Activated naive CD4-positive, alpha-beta T cell treated with anti-CD3 and anti-CD28 coated beads, Interleukin-2, amount 50 U/mL, for 16 hours (primary cell): ENCODE measurements around the gene TIGD3.

Source experiments
- DNase-seq: peaks from one replicate; pipeline ENCODE4 v3.0.0-alpha.2; 2020

TIGD3 gene, protein sequence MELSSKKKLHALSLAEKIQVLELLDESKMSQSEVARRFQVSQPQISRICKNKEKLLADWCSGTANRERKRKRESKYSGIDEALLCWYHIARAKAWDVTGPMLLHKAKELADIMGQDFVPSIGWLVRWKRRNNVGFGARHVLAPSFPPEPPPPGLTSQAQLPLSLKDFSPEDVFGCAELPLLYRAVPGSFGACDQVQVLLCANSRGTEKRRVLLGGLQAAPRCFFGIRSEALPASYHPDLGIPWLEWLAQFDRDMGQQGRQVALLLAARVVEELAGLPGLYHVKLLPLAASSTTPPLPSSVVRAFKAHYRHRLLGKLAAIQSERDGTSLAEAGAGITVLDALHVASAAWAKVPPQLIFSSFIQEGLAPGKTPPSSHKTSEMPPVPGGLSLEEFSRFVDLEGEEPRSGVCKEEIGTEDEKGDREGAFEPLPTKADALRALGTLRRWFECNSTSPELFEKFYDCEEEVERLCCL

GRCh38 chr11:65354265-65355012 lies at the start of gene TIGD3:
TSS of gene TIGD3 (plus strand) at chr11:65354751. CDS start at chr11:65355809, 1,058 bp downstream.
- DNase-seq: peak; percentile 97

DNA sequence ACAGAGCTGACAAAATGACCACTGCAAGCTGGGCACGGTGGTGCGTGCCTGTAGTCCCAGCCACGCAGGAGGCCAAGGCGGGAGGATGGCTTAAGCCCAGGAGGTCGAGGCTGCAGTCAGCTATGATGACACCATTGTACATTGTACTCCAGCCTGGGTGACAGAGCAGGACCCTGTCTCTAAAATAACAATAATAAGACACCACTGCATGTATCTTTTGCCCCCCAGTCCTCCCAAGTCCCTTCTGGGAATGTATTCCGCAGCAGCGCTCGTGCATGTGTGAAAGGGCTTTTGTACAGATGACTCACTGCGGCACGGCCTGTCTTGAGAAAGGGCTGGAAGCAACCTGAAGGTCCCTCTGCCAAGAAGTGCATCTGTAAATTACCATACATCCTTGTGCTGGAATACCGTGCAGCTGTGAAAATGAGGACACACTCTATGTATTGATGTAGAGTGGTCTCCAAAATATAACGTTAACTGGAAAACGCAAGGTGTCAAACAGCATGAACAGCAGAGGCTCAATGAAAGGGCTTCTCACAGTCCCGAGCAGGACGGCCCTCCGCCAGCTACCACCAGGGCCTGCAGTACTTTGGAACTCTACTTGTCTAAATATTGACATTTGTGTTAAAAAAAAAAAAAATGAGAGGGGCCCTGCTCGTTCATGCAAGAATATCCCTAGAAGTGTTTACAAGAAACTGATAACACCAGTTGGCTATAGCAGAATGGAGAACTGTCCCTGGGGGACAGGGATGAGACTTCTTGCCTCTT lies 48.9 kb upstream of the TIGD3 start:
- DNase-seq: no peak

DNA sequence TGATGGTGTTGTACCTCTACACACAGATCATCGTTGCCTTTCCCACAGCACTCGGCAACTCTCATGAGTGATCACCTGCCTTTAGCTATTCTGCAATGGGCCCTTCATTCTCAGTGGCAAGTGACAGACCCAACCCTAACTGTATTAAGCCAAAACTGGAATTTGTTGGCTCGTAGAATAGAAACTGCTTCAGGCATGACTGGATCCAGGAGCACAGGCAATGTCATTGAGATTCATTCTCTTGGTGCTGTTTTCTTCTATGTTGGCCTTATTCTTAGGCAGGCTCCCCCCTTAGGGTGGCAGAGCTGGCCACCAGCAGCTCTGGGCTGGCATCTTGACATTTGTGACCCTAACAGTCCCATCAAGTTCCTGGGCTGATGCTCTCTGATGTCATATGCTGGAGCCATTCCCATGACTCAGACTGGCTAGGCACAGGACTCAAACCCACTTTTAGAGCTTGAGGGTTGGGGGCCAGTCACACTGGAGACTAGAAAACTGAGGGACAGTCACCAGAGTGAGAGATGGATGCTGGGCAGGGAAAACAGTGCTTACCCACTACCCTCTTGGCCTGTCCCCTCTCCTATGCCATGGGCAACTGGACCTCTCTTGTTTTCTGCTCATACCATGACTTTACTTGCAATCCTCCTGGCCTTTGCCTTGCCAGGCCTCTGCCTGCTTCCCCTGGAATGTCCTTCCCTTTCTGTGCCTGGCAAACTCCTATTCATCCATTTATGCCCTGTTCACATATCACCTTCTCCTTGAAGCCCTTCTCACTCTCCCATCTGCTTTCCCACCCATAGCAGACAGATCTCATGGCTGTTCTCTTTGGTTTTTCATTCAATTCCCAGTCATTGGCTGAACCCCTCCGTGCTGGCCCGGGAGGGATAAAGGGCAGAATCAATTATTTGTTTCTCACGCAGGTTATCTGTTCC lies 47.0 kb upstream of the TIGD3 start:
- no peak for DNase-seq

DNA sequence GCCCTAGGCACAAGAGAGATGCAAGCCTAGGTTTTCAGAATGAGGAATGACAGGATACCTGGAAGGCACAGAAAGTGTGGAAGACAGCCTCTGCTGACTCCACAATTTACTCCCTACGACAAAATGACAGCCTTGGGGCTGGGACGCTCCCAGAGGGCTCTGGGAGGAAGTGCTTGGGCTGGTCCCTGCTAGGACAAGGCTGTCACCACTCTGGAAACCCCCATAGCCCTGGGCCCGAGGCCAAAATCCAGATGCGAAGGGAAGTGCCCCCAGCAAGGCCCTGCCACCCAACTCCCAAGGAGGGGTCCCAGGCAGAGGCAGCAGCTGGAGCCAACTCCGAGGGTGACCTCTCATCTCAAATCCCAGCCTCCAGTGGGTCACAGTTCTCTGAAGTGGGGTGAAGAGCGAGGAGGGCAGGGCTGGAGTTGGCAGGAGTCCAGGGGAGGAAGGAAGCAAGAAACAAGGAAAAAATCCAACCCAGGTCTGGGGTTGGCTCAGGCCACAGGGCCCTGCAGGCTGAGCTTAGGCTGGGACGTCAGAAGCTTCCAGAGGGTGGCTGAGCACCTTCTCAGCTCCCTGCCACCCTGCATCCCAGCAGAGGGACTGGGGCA lies 46.2 kb upstream of the TIGD3 start:
- DNase-seq: no peak

DNA sequence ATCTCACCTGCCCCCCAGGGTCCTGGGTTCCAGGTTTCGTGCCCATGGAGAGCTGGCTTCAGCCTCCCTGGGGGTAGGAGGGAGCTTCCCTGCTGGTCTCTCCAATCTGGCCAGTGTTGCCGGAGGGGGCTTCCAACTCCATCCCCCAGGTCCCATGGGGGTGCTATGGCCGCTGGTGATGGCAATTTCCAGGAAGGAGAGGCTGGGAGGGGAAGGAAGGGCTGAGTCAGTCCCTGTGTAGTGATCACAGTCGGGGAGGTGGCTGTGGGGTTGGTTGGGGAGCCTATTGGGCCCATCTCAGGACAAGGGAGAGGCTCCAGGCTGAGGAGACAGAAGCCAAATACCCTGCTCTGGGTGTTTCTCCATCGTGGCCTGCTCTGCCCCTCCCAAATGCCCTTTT lies 45.5 kb upstream of the TIGD3 start:
- no peak for DNase-seq

GRCh38 chr11:65310215-65310614 lies 44.3 kb upstream of the TIGD3 start:
- no peak for DNase-seq

DNA sequence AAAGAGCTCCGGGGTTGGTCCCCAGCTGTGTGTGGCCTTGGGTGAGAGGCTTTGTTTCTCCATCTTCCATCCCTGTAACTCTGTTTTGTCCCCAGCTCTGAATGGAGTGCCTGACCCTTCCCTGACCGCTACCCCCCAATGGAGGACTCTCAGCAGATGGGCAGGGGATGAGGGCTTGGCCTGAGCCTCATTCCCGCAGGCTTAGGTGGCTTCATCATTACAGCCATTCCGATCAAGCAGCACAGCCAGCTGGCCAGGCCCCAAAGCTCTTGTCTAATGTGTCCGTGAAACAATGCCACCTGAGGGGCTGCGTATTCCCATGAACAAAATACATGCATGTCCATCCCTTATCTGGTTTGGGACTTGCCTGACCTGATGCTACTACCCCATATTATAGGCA lies 43.8 kb upstream of the TIGD3 start:
- DNase-seq: no peak

DNA sequence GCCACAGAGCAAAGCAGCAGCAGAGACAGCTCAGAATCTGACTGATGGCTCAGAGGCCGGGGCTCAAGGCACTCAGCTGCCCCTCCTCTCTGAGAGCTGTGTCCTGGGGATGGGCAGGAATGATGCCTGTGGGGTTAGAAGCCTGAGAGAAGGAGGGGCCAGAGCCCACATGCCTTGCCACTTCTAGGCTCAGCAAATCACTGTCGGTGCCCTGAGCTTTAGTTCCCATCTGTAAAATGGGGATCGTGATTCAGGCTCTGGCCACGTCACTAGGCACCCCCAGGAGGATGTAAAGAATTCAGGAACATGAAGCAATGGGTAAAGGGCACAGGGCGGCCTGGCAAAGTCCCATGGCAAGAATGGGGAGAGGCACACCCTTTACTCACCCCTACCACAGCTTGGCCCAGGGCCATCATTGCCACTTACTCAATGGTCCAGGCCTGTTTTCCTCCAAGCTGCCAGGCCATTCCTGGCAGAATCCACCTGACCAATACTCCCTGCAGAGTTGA lies 43.3 kb upstream of the TIGD3 start:
- no peak for DNase-seq

DNA sequence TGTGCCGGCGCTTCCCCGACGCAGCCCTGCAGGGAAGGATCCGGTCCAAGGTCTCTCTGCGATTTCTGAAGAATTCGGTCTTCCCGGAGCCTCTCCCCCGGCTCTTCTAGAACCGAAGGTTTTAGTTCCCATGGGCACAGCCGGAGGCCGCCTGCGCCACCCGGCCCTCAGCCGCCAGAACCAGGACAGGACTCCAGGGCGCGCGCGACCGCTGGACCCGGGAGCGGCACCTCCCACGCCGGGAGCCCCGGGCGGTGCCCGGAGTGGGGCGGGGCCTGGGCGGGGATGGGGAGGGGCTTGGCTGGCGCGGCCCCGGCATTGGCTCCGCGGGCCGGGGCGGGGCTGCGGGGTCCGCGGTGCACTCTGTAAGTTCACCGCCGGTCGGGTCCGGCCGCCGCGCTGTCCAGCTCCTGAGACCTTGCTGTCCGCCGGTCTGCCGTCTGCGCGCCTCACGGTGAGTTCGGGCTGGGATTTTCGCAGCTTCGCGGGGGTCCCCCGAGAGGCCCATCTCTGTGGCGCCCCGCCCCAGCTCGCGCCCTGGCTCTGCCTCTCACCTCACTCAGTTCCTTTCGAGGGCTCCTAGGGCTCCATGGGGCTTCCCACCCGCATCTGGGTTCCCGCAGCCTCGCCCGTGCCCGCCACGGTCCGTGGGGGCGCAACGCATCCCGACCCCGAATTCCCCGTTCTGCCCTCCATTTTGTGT lies 39.9 kb upstream of the TIGD3 start, which contains the start of gene CDC42EP2:
TSS of gene CDC42EP2 (plus strand) at position 366 of the 703 bp plus-strand sequence. CDS start 6,033 bp downstream, outside the sequence.
- DNase-seq: peak; percentile 73

- peak; percentile 85 for DNase-seq
These were observed 39.2 kb upstream of the TIGD3 start for GRCh38 chr11:65315204-65315865.

GRCh38 chr11:65315866-65316226 lies 38.7 kb upstream of the TIGD3 start:
- no peak for DNase-seq

GRCh38 chr11:65316227-65317024 lies 38.1 kb upstream of the TIGD3 start:
- no peak for DNase-seq

- DNase-seq: no peak
These were observed 37.3 kb upstream of the TIGD3 start for GRCh38 chr11:65317025-65317786.

DNA sequence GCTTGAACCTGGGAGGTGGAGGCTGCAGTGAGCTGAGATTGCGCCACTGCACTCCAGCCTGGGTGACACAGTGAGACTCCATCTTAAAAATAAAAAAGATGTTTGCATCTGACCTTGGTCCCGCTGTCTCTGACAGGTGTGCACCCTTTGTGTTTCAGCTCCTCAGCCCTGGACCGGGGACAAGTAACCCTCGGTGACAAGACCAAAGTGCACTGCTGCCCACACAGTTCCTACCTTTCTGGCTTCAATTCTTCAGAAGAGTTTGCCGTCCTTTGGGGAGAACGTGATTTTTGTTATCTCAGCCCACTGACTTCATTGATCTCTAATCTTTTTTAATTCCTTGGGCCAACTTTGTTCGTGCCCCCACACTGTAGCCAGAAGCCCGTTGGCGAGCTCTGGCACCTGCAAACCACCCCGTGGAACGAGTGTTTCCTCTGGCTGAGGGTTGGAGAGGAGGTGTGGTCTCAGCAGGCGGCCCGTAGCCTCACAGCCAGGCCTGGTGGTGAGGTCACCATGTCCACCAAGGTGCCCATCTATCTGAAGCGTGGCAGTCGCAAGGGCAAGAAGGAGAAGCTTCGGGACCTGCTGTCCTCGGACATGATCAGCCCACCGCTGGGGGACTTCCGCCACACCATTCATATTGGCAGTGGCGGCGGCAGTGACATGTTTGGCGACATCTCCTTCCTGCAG lies 34.0 kb upstream of the TIGD3 start:
- DNase-seq: no peak

- DNase-seq: no peak
These were observed 33.5 kb upstream of the TIGD3 start for GRCh38 chr11:65321076-65321475.

DNA sequence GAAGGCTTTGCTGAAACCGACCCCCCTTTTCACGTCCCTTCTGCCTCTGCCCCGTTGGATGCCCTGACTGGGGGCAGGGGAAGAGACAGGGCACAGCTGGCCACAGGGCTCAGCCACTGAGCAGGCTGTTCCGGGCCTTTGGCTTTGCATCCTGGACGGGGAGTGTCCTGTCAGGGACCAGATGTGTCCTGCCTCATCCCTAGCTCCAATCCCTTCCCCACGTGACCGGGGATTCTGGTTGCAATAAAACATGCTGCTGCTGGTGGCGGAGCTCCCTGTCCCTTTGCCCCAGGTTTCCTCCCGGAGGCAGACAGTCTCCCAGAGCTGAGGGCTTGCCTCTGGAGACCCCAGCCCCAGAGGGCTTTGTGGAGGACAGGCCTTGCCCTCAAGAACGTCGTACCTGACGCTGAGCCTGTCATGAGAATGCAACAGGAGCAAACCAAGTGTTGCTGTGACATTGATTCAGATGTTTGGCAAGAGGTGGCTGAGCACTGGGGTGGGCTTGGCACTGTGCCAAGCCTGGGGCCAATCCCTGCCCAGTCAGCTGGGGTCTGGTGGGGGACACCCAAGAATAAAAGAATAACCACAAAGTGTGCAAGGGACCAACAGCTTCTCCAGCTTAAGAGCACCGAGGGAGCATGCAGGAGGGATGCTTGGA lies 32.6 kb upstream of the TIGD3 start:
- DNase-seq: no peak

DNA sequence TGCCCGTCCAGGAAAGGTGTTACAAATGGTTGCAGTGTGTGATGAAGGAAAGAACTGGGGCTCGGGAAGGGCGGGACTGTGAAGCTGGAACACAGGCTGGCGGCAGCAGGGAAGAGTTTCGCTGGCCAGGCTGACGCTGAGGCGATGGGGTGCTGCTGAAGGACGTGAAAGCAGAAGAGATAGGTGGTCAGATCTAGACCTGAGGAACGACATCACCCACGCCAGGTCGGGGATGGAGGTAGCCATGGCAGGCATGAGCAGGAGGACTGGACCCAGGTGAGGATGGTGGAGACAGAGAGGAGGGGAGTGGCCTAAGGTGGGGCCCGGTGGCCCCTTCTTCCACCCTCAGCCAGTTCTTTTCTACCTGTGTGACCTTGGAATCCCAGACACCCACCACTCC lies 30.7 kb upstream of the TIGD3 start:
- no peak for DNase-seq
